ENCODE results near the gene ACRBP.

DNA sequence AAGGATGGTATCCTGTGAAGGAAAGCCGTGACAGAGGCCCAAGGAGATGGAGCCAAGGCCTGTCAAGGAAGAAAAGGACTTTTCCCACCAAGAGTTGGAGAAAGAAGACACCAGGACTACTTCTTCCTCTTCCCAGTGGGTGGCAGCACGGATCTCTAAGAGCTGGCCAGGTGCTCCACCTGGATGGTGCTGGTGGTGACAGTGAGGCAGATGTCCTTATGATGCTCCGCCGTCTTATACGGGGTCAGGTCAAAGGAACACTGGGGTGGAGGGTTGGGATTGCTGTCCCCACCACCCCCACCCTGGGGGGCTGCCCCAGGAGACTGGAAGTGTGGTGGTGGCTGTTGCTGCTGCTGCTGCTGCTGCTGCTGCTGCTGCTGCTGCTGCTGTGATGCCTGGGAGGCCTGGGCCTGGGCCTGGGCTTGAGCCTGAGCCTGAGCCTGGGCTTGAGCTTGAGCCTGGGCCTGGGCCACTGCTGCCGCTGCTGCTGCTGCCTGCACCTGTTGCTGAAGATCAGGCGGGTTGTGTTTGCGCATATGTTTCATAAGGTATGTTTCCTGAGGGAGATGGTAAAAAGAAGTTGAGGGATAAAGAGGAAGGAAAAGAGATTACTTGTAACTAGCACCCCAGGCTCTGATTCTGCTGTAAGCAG, 20.5 kb upstream of the ACRBP start:
- TF ChIP-seq, protein P1, sequence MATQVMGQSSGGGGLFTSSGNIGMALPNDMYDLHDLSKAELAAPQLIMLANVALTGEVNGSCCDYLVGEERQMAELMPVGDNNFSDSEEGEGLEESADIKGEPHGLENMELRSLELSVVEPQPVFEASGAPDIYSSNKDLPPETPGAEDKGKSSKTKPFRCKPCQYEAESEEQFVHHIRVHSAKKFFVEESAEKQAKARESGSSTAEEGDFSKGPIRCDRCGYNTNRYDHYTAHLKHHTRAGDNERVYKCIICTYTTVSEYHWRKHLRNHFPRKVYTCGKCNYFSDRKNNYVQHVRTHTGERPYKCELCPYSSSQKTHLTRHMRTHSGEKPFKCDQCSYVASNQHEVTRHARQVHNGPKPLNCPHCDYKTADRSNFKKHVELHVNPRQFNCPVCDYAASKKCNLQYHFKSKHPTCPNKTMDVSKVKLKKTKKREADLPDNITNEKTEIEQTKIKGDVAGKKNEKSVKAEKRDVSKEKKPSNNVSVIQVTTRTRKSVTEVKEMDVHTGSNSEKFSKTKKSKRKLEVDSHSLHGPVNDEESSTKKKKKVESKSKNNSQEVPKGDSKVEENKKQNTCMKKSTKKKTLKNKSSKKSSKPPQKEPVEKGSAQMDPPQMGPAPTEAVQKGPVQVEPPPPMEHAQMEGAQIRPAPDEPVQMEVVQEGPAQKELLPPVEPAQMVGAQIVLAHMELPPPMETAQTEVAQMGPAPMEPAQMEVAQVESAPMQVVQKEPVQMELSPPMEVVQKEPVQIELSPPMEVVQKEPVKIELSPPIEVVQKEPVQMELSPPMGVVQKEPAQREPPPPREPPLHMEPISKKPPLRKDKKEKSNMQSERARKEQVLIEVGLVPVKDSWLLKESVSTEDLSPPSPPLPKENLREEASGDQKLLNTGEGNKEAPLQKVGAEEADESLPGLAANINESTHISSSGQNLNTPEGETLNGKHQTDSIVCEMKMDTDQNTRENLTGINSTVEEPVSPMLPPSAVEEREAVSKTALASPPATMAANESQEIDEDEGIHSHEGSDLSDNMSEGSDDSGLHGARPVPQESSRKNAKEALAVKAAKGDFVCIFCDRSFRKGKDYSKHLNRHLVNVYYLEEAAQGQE (IDR thresholded peaks at IDR 0.05; ENCODE audit: insufficient read depth in 1 of 2, low read depth in 2 of 2, low read length in 2 of 2), result no peak
- TF ChIP-seq FOXP2 (optimal IDR thresholded peaks at IDR 0.05; ENCODE audit: borderline replicate concordance, extremely low read depth, extremely low read length, insufficient read depth), result no peak
- no peak for TF ChIP-seq POLR2AphosphoS5 (IDR thresholded peaks at IDR 0.05; ENCODE audit: low read depth, low read length)

Data from PFSK-1 (cell line).